ENCODE data around the gene WSB1.
A peak's percentile ranks its signal among the peaks of the same experiment; 100 is the strongest.
"Not testable (repeated sequence)": the region's sequence is repeated elsewhere in the genome, so short reads cannot be mapped to it uniquely, and the experiment has no call there.

Gene WSB1

GRCh38 chr17:27315796-27316465, 22.0 kb downstream of the WSB1 start:
- no peak for DNase-seq (ENCODE audit: low read depth)

GRCh38 chr17:27318228-27318627, 24.3 kb downstream of the WSB1 start:
- no peak for DNase-seq (ENCODE audit: low read depth)

GRCh38 chr17:27318633-27319032, 24.7 kb downstream of the WSB1 start:
- DNase-seq (ENCODE audit: low read depth): no peak

GRCh38 chr17:27319541-27320221, 25.8 kb downstream of the WSB1 start:
- DNase-seq (ENCODE audit: low read depth): no peak

- DNase-seq (ENCODE audit: low read depth): no peak
Measured at GRCh38 chr17:27320222-27320560, 26.3 kb downstream of the WSB1 start.

GRCh38 chr17:27321372-27321771, 27.5 kb downstream of the WSB1 start:
- no peak for DNase-seq (ENCODE audit: low read depth)

- DNase-seq (ENCODE audit: low read depth): no peak
Measured at GRCh38 chr17:27322026-27322425, 28.1 kb downstream of the WSB1 start.

GRCh38 chr17:27322690-27323508, 29.0 kb downstream of the WSB1 start:
- DNase-seq (ENCODE audit: low read depth): no peak

GRCh38 chr17:27323538-27324215, 29.8 kb downstream of the WSB1 start:
- DNase-seq (ENCODE audit: low read depth): no peak

- no peak for DNase-seq (ENCODE audit: low read depth)
Measured at GRCh38 chr17:27324771-27325339, 30.9 kb downstream of the WSB1 start.

GRCh38 chr17:27326051-27326450, 32.1 kb downstream of the WSB1 start:
- no peak for DNase-seq (ENCODE audit: low read depth)

- no peak for DNase-seq (ENCODE audit: low read depth)
Measured at GRCh38 chr17:27326585-27326984, 32.7 kb downstream of the WSB1 start.

GRCh38 chr17:27327397-27327796, 33.5 kb downstream of the WSB1 start:
- DNase-seq (ENCODE audit: low read depth): no peak

- no peak for DNase-seq (ENCODE audit: low read depth)
Measured at GRCh38 chr17:27327871-27328270, 34.0 kb downstream of the WSB1 start.

- DNase-seq (ENCODE audit: low read depth): not testable (repeated sequence)
Measured at GRCh38 chr17:27328686-27329085, 34.8 kb downstream of the WSB1 start.

- DNase-seq (ENCODE audit: low read depth): no peak
Measured at GRCh38 chr17:27329146-27329805, 35.4 kb downstream of the WSB1 start.

GRCh38 chr17:27332047-27332393, 38.1 kb downstream of the WSB1 start:
- DNase-seq (ENCODE audit: low read depth): no peak

- peak; percentile 81 for DNase-seq (ENCODE audit: low read depth)
Measured at GRCh38 chr17:27332485-27333409, 38.8 kb downstream of the WSB1 start.

- no peak for DNase-seq (ENCODE audit: low read depth)
Measured at GRCh38 chr17:27333410-27333980, 39.6 kb downstream of the WSB1 start.

- no peak for DNase-seq (ENCODE audit: low read depth)
Measured at GRCh38 chr17:27336184-27336583, 42.3 kb downstream of the WSB1 start.
